ENCODE results near the gene ATF2.

Gene ATF2

DNA sequence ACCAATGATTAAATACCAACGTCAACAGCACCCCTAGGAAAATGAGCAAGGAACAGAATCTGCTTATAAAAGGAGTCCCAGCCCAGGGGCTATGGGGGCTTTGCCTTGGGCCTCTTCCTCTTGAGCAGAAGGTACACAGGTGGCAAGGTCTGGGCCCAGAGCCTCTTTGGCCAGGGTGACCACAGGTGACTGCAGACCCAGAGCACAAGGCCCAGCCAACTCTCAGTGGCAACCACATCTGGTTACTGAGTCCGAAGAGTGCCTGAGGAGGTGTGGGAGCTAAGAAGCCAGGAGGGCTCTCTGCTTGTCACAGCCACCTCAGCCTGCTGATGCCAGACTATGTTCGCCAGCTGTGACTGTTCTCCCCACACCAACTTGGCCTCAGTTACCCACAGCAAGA lies 128.5 kb downstream of the ATF2 start:
- in situ Hi-C loops (cut with MboI; ENCODE audit: low sequenced_read_pairs, unreplicated experiment): loop anchor here (25.0 kb wide), 1 partner anchor 248 kb away; no protein-coding TSS in a partner anchor
- DNase-seq (ENCODE audit: low spot score): no peak
- TF ChIP-seq, protein P1, sequence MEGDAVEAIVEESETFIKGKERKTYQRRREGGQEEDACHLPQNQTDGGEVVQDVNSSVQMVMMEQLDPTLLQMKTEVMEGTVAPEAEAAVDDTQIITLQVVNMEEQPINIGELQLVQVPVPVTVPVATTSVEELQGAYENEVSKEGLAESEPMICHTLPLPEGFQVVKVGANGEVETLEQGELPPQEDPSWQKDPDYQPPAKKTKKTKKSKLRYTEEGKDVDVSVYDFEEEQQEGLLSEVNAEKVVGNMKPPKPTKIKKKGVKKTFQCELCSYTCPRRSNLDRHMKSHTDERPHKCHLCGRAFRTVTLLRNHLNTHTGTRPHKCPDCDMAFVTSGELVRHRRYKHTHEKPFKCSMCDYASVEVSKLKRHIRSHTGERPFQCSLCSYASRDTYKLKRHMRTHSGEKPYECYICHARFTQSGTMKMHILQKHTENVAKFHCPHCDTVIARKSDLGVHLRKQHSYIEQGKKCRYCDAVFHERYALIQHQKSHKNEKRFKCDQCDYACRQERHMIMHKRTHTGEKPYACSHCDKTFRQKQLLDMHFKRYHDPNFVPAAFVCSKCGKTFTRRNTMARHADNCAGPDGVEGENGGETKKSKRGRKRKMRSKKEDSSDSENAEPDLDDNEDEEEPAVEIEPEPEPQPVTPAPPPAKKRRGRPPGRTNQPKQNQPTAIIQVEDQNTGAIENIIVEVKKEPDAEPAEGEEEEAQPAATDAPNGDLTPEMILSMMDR (IDR thresholded peaks at IDR 0.05; ENCODE audit: borderline replicate concordance, control extremely low read depth, extremely low read depth, insufficient read depth, missing control alignments): no peak

DNA sequence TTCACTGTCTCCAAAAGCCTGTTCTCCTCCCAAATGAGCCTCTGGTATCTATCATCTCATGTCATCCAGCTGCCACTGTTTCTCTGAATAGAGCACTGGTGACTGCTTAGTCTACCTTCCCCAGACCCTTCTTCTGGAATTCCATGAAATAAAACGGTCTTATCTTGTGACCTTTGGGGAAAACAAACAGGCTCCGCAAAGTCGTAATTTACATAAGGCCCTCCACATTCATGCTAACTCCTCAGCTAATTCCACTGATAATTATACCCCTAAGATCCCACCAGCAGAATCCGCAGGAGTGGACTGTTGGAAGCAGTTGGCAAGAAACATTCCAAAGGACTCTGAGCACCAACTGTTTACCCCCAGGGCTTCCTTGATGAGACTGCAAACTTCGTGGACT lies 129.0 kb downstream of the ATF2 start:
- TF ChIP-seq, protein P1 (IDR thresholded peaks at IDR 0.05; ENCODE audit: borderline replicate concordance, control extremely low read depth, extremely low read depth, insufficient read depth, missing control alignments): no peak
- in situ Hi-C loops (cut with MboI; ENCODE audit: low sequenced_read_pairs, unreplicated experiment): loop anchor here (25.0 kb wide), 1 partner anchor 248 kb away; no protein-coding TSS in a partner anchor
- no peak for DNase-seq (ENCODE audit: low spot score)

GRCh38 chr2:175037941-175038340 lies 130.1 kb downstream of the ATF2 start:
- in situ Hi-C loops (cut with MboI; ENCODE audit: low sequenced_read_pairs, unreplicated experiment): loop anchor here (25.0 kb wide), 1 partner anchor 249 kb away; no protein-coding TSS in a partner anchor
- TF ChIP-seq, protein P1 (IDR thresholded peaks at IDR 0.05; ENCODE audit: borderline replicate concordance, control extremely low read depth, extremely low read depth, insufficient read depth, missing control alignments): no peak
- DNase-seq (ENCODE audit: low spot score): no peak

DNA sequence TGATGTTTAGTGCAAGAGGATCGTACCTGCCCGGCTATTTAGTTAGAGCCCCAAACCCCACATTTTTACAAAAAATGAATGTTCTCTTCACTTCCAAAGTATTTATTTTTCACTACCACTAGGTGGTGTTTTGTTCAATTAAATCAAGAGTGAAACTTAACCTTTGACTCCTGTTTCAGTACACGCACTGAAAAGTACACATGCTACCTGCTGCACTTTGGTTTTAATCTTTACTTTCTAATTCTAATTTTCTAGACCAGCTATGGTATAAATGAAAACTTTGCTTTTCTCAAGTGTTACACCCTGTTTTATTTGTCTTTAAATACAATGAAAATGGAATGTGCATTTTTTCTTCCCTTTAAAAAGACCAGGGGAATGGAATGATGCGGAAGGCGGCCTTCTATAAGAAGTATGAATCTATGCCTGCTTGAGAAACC lies 131.4 kb downstream of the ATF2 start:
- in situ Hi-C loops (cut with MboI; ENCODE audit: low sequenced_read_pairs, unreplicated experiment): loop anchor here (25.0 kb wide), 1 partner anchor 251 kb away; no protein-coding TSS in a partner anchor
- peak; percentile 43 for DNase-seq (ENCODE audit: low spot score)
- TF ChIP-seq, protein P1 (IDR thresholded peaks at IDR 0.05; ENCODE audit: borderline replicate concordance, control extremely low read depth, extremely low read depth, insufficient read depth, missing control alignments): peak; percentile 26

DNA sequence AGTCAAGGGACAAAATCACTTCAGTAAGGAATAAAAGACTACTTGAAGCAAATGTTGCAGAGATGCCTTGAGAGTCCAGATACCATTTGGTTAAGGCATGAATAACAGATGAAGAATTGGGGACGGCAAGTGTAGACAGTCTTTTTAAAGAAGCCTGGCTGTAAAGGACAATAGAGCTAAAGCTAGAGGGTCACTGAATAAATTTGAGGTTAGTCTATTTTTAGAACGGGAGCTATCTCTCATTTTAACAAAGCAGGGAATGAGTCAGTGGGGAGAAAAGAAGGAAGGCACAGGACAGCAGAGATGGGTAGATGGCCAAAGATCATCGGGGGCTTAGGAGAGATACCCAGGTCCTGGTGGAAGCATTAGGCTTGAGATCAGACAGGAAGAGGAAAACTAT lies 132.2 kb downstream of the ATF2 start:
- in situ Hi-C loops (cut with MboI; ENCODE audit: low sequenced_read_pairs, unreplicated experiment): loop anchor here (25.0 kb wide), 1 partner anchor 251 kb away; no protein-coding TSS in a partner anchor
- DNase-seq (ENCODE audit: low spot score): no peak
- TF ChIP-seq, protein P1 (IDR thresholded peaks at IDR 0.05; ENCODE audit: borderline replicate concordance, control extremely low read depth, extremely low read depth, insufficient read depth, missing control alignments): no peak

GRCh38 chr2:175034716-175035115 lies 133.3 kb downstream of the ATF2 start:
- TF ChIP-seq, protein P1 (IDR thresholded peaks at IDR 0.05; ENCODE audit: borderline replicate concordance, control extremely low read depth, extremely low read depth, insufficient read depth, missing control alignments): no peak
- no peak for DNase-seq (ENCODE audit: low spot score)
- in situ Hi-C loops (cut with MboI; ENCODE audit: low sequenced_read_pairs, unreplicated experiment): loop anchor here (25.0 kb wide), 1 partner anchor 253 kb away; no protein-coding TSS in a partner anchor
